GM19043 (cell line): ENCODE data around the gene AMZ1.

ENCODE experiments used
- ATAC-seq: cut with Tn5 transposase; IDR thresholded peaks from one replicate; pipeline ENCODE4 v1.9.1; 2021; ENCODE audit warnings: low read depth; ENCODE audit not compliant: unreplicated experiment

AMZ1 gene

GRCh38 chr7:2687881-2688318 lies at the start of gene AMZ1:
AMZ1 (plus strand) TSS chr7:2688202; CDS start chr7:2700452, 12,250 bp downstream.
- no peak for ATAC-seq

DNA sequence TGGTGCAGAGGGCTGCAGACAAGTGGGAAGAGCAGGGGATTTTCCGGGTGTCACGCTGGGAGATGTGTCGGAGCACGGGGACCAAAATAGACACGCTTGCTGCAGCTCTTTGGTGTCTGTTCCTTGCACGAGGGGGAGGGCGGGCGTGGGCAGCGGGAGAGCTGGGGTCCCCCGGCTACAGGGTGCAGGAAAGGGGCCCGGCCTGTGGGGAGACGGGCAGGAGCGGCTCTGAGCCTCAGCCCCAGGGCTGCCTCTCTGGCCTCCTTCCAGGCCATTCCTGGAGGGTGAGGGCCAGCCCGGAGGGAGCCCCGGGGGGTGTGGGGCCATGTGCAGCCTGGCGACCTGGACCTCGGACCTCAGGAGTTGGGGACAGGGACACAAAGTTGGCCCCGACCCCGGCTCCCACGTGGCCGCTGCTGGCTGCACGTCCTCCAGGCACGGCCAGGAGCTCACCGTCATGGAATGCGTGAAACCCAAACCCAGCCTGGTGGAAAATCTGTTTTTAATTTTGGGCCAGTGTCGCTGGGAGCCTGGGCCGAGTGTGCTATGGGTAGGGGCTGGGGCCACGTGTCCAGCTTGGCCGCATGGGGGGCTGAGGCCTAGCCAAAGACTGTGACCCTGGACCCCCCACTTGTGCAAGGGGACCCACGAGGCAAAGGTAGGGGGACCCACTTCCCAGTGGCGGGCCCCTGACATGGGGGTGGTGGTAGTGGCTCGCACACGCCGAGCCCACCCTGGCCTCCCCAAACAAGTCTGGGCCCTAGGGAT lies 49.6 kb upstream of the AMZ1 start:
- no peak for ATAC-seq

DNA sequence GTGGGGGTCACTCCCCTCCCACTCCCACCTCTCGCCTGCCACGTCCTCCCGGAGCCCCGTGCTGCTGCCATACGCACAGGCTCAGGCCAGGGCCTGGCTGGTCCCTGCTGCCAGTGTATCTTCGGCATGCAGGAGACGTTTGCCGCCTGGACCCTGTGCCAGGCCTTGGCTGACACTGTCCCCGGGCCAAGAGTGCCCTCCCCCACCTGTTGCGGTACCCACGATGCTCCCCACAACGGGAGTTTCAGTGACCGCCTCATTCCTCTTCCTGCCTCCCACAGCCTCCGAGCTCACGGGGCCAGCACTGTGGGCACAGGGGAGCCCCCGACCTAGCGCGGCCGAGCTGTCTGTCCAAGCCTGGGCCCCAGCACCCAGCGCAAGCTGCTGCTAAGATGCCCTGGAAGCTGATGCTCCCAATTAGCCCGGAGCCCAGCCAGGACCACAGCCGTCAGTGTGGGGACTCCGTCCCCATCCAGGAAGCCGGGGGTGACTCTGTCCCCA lies 48.8 kb upstream of the AMZ1 start:
- ATAC-seq = no peak

DNA sequence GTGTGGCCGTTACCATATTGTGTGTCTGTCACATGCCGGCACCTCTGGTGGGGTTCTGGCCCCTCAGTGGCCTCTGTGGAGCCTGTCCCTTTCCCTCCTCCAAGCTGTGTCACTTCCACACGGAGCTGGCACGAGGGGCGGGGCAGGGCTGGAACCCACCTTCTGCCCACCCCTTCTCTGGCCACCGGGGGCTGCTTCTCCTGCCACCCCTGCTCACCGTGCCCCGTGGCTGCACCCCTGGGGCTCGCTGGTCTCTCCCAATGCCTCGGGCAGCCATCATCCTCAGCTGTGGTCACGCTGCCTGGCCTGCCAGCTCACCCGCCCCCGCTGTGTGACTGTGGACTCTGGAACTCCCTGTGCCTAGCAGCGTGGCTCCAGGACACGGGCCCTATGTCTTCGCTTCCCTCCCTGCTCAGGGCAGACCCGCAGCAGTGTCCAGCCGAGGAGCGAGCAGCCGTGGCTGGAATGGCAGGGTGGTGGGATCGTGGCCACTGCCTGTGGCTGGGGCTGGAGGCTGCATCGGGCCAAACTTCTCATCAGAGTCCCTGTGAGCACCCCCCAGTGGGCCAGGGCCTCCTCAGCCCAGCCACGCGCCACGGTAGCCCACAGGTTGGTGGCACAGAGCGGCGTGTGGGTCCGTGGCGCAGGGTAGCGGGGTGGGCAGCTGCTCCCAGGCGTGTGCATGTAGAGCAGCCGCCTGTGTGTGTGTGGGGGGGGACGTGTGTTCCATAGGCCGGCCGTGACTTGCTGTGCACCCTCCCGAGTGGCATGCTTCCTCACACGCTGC lies 48.1 kb upstream of the AMZ1 start:
- no peak for ATAC-seq

DNA sequence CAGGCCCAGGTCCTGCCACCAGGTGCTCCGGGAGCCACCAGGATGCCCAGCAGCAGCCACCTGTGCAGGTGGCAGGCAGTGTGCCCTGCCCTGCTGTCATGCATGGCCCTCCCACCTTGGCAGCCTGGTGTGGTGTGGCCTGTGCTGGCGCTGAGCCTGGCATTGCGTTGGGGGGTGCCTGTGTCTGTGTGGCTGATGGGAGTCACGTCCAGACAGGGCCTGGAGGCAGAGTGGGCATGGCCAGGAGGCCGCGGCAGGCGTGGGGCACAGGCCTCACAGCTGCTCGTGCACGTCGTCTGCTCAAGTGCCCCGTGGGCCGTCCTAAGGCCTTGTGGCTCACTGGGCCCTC lies 47.5 kb upstream of the AMZ1 start:
- ATAC-seq = no peak

DNA sequence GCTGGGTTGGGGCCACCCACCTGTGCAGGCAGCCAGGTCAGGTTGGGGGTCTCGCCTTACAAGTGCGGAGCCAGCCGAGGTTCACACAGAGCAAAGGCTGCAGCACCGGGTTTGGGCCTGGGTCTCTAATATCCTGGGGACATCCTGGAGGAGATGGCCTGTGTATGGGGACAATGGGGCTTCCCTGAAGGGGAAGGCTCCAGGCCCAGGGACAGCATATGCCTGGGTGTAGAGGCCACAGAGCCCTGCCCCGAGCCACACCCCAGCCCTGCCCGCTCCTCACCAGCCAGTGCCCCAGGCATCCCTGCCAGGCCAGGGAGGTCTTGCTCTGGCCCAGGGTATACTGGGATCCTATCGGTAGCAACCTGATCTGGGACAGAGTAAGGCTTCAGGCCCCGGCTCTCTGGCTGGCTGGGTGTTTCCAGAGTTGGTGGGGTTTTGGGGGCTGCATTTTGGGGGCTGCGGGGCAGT lies 47.1 kb upstream of the AMZ1 start:
- ATAC-seq = no peak

DNA sequence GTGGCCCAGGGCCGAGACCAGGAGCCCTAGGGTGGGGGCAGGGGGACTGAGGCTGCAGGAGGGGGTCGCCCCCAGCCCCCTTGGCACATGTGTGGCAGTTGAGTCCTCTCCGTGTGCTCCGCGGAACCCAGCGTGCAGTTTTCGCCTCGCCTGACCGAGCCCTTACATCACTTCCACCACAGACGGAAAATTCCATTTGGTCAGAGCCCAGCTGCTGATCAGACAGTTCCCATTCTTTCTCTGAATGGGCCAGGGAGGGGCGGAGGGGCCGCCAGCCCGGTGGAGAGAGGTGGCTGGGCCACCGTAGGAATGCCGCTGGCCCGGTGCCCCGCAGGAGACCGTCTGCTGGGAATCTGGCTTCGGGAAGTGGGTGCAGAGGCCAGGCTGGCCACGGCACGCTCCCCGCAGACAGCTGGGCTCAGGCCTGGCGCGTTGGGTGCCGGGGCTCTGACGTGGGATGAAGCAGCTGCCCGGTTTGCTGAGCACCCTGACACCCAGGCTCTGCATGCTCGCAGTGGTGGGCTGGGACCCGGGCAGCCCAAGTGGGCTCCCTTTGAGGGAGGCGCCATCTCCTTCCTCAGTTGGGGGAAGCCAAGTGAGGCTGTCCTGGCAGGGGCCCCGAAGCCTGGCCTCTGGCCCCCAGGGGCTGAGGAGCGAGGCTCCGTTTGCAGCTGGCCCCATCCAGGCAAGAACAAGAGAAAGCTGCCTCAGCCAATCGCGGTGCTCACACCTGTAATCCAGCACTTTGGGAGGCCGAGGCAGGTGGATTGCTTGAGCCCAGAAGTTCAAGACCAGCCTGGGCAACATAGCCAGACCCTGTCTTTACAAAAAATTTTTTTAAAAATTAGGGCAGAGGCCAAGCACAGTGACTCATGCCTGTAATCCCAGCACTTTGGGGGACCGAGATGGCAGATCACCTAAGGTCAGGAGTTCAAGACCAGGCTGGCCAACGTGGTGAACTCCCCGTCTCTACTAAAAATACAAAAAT lies 46.3 kb upstream of the AMZ1 start:
- peak; percentile 34 for ATAC-seq

DNA sequence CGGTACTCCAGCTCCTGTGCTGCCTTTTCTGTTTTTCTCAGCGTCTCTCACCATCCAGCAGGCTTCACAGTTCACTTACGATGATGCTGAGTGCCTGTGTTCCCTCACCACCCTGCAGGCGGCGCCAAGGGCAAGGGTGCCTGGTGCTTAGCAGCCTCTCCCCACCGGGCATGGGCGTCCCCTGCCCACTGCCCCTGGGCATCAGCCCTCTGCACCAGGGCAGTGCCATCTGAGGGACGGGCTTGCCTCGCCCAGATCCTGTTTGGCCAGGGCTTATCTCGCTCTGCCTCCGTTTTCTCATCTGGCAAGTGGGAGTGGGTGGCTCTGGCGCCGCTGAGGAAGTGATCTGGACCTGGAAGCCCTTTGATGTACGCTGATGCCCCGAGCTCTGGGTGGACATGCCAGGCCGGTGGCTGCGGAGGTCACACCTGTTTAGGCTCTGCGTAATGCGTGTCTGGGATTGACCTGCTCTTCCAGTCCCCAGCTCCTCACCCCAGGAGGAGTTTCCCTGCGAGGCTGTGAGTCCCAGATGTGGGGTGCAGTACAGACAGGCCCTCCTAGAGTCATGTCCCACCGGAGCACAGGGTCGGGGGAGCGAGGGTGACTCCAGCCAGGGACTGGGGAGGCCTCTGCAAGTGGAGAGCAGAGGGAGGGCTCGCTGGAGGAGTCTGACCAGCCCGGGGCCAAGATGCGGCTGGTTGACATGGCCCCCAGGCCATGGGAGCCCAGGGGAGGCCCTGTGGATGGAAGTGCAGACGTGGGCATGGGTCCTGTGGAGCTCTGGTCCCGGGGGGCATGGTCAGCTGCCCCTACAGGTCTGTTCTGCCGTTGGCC lies 44.4 kb upstream of the AMZ1 start:
- ATAC-seq = no peak

DNA sequence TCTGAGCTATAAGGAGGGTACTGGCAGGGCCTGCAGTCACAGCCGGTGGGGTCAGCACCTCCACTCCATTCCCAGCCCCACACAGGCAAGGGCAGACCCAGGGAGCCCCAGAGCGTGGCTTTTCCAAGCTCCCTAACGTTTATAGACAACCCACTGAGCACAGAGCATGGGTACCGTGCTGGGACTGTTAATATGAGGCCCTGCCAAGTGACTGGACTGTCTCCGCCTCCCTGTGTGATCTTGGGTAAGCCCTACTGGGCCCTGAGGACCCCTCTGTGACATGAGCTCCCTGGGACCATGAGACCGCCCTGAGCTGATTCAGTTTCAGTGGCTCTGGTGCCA lies 43.8 kb upstream of the AMZ1 start:
- no peak for ATAC-seq

DNA sequence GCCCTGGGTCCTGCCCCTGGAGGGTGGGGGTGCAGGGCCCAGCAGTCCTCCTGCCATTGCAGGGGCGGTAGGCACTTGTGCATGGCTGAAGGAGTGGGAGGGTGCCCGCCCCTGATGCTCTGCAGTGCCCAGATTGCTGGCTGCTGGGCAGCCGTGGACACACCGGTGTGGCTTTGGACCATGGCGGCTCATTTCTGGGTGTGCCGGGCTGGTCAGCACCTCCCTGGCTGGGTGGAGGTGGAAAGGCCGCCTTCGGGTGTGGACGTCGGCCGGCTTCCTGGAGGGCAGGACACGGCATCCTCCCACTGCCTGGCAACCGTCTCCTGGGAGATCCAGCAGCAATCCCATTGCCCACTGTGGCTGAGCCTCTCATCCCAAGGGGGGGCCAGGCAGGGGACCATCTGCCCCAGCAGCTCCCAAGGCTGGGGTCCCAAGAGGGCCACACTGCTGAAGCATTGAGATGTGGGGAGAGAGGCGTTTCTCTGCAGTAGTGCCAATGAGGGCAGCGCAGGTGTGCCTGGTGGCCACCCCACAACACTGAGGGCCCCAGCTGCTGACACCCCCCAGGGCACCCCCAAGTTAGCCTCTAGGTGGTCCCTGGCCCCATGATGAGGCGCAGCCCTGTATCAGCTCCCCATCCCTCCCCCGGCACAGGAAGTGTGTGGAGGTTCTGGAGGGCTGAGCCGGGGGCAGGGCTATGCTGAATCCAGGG lies 43.3 kb upstream of the AMZ1 start:
- peak; percentile 30 for ATAC-seq

GRCh38 chr7:2645274-2645868 lies 42.6 kb upstream of the AMZ1 start:
- ATAC-seq = peak; percentile 63

DNA sequence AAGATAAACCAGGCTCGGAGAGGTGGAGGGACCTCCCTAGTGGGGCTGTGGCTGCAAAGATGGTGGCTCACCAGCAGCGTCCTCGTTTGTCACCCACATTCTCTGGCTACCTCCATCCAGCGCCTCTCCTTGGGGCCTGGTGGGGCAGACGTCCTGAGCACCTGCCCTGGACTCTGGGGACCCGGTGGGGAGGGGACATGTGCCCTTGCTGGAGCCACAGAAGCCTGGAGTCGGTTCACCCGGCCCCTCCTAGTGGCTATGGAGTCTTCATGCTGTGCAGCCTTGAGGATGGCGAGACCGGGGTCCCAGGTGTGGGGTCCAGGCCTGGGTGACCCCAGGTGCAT lies 41.7 kb upstream of the AMZ1 start:
- no peak for ATAC-seq

DNA sequence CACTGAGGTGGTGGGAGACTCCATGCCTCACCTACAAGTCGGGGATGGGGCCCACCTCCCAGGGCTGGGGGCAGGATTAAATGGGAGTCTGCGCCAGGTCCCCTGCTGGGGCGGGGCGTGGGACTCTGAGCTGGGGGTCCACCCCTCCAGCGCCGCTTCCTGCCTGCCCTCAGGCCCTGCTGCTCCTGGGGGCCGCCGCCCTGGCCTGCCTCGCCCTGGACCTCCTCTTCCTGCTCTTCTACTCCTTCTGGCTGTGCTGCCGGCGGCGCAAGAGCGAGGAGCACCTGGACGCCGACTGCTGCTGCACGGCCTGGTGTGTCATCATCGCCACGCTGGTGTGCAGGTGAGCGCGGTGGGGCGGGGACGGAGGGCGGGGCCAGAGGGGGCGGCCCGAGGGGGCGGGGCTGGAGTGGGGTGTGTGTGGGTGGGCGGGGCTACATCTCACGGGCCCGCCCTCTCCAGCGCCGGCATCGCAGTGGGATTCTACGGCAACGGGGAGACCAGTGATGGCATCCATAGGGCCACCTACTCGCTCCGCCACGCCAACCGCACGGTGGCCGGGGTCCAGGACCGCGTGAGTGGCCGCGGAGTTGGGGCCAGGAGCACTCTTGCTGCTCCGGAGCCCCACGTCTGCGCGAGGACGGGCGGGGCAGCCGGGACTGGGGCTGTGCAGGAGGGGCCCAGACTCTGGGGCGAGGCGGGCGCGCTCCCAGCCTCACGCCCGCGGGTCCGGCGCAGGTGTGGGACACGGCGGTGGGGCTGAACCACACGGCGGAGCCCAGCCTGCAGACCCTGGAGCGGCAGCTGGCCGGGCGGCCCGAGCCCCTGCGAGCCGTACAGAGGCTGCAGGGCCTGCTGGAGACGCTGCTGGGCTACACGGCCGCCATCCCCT lies 41.1 kb upstream of the AMZ1 start:
- no peak for ATAC-seq

GRCh38 chr7:2647594-2648172 lies 40.3 kb upstream of the AMZ1 start:
- ATAC-seq = no peak

DNA sequence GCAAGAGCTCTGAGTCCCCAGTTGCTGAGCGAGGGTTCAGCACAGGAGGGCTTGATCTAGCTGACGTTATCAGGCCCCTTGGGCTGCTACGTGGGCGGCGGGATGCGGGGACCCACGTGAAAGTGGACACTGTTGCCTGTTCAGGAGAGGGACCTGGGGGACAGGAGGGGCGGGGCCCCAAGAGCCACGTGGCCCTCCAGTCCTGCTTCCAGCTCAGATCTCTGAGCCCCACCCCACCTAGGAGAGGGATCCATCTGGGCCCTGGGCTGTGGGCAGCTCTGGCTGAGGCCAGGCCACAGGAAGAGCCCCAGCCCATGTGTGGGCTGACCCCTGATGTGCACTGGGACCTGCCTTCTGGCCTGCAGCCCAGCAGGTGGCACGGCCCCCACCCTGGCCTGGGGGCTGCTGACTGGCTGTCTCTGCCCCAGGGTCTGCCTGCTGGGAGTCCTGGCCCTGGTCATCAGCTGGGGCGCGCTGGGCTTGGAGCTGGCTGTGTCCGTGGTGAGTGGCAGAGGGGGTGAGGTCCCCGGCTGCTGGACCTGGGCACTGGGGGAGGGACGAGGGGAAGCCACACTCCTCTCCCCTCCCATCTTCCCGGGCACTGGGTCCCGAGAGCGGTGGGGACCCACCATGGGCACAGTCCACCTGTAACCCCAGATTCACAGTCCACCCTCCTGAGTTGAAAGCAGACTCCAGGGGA lies 38.7 kb upstream of the AMZ1 start:
- ATAC-seq = no peak

GRCh38 chr7:2649991-2650390 lies 38.0 kb upstream of the AMZ1 start:
- no peak for ATAC-seq

- ATAC-seq = no peak
Measured at GRCh38 chr7:2650451-2650850, 37.6 kb upstream of the AMZ1 start.
